Right lobe of liver (tissue), 6 donors: Measurements from ENCODE around the gene LYPLAL1. TPM values are rescaled to one million over a fixed set of nuclear protein-coding genes. Genes with fewer than 3 reads are reported as not detected.
"Not testable (repeated sequence)": the region's sequence is repeated elsewhere in the genome, so short reads cannot be mapped to it uniquely, and the experiment has no call there.

Source experiments
- ATAC-seq, 4 donors: fragments of 200-7000 bp; cut with Tn5 transposase; one replicate each; pipeline ENCODE4 v1.9.1; 2020; ENCODE audit warnings: mild to moderate bottlenecking in 4 of 4, moderate library complexity in 4 of 4
- DNase-seq, 3 donors: peaks; one replicate each; pipeline ENCODE4 v3.0.0-alpha.2; 2020
- H3K27ac ChIP-seq, 3 donors: fragments of 200-600 bp; one replicate each; pipeline ENCODE4 v1.8.0; 2022
- H3K27me3 ChIP-seq, 2 donors: fragments of 200-600 bp; one replicate each; pipeline ENCODE4 v1.8.0; 2022
- H3K36me3 ChIP-seq, 4 donors: fragments of 200-600 bp; sonication (generic) in 1 of 4; one replicate each; pipeline versions ENCODE4 v1.5.1 to v1.8.0; 2017 to 2022; ENCODE audit warnings: control low read depth in 1 of 4
- H3K4me1 ChIP-seq, 4 donors: fragments of 200-600 bp; sonication (generic) in 1 of 4; one replicate each; pipeline versions ENCODE4 v1.5.1 to v1.8.0; 2017 to 2022; ENCODE audit warnings: control low read depth in 1 of 4
- H3K4me3 ChIP-seq, 3 donors: fragments of 200-600 bp; one replicate each; pipeline ENCODE4 v1.8.0; 2022
- H3K9me3 ChIP-seq, 4 donors: fragments of 200-600 bp; sonication (generic) in 1 of 4; one replicate each; pipeline versions ENCODE4 v1.5.1 to v1.8.0; 2017 to 2022; ENCODE audit warnings: control low read depth in 1 of 4
- CTCF ChIP-seq, 4 donors: fragments of 200-600 bp in 3 of 4; fragments of 450-650 bp in 1 of 4; IDR thresholded peaks; one replicate each; pipeline versions ENCODE4 v1.5.1 to v1.8.0; 2016 to 2022; ENCODE audit warnings: antibody characterized with exemption in 4 of 4, mild to moderate bottlenecking in 2 of 4
- POLR2A ChIP-seq: fragments of 450-650 bp; IDR thresholded peaks from one replicate; pipeline ENCODE4 v1.6.1; 2017; ENCODE audit warnings: antibody characterized with exemption, mild to moderate bottlenecking
- WGBS: methylation state at CpG from one replicate; pipeline ENCODE4 v1.1.6; 2018; ENCODE audit warnings: low coverage, low lambda C conversion rate; ENCODE audit not compliant: insufficient coverage; ENCODE audit errors: missing lambda C conversion rate; 5-methylcytosine and 5-hydroxymethylcytosine counted together
- intact Hi-C, 2 donors: fragments of 100-400 bp; cut with DNase I; formaldehyde crosslinking; loops; one replicate each; pipeline versions ENCODE4 v1.11.2 to v1.14.1; 2022
- total RNA-seq, 6 experiments: library from RNA; depleted of rRNA in 2 of 6; stranded (reverse); fragments of >200 nt in 2 of 6; fragmentation: NEBNext Ultra II Directional in 3 of 6; extraction: Animal tissue kit (Norgen Biotek cat#: 25700) in 3 of 6; gene quantifications; one replicate each; pipeline versions ENCODE4 v1.1.0 to v1.2.4, GENCODE V29; 2016 to 2023
- donor health status: DM: no; HTN: yes; CAD: no.
- donor health status: DM: no; HTN: no; CAD: no.
- donor health status: DM: no; HTN: no; CAD: no.
- donor health status: DM: no; HTN: yes; CAD: no.
- donor health status: DM: no; HTN: yes; CAD: no.

LYPLAL1 gene
- total RNA-seq, 6 experiments from 2014 or later = 16.5 to 33.6 (median 22.2) TPM

DNA sequence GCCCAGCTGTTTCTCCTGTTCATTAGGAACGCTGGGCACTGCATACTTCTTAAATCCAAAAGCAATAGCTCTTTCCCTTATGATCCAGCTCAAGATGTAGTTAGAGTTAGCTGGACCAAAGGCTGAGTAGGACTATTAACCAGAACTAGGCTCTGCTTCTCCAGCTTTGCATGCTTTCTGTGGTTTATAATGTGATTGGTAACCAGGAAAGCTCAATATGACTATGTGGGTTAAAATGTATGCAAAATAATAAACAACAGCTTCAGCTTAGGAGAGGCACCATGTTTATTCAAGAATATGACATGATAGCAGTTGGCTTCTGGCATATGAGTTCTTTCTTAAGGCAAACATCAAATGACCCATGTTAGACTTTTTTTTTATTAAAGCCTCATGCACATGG, 73.8 kb downstream of the LYPLAL1 start:
- 91% methylated on average over 1 of the region's 1 CpG for WGBS
- no peak overlapping the region for H3K27ac ChIP-seq
- H3K4me1 ChIP-seq = no peaks in the 10 kb centered on the region
- no peak for ATAC-seq
- intact Hi-C loops = no loop called here
- H3K27me3 ChIP-seq = no peaks in the 10 kb centered on the region
- H3K36me3 ChIP-seq = no peaks in the 10 kb centered on the region
- no peak overlapping the region for H3K4me3 ChIP-seq
- TF ChIP-seq POLR2A (no peak), CTCF (IDR thresholded peaks at IDR 0.05) (no peak)
- no peaks in the 10 kb centered on the region for H3K9me3 ChIP-seq
- no peak for DNase-seq

DNA sequence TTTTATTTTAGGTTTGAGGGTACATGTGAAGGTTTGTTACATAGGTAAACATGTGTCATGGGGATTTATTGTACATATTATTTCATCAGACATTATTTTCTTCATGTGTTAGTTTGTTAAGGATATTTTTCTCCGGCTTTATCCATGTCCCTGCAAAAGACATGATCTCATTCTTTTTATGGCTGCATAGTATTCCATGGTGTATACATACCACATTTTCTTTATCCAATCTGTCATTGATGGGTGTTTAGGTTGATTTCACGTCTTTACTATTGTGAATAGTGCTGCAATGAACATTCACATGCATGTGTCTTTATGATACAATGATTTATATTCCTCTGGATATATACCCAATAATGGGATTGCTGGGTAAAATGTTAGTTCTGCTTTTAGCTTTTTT, 76.8 kb downstream of the LYPLAL1 start:
- WGBS = 81% methylated on average over 2 of the region's 2 CpGs
- H3K27me3 ChIP-seq, H3K36me3 ChIP-seq, H3K4me1 ChIP-seq, ATAC-seq, DNase-seq, intact Hi-C loops, H3K4me3 ChIP-seq, H3K27ac ChIP-seq, H3K9me3 ChIP-seq: not testable (repeated sequence)

- no peaks in the 10 kb centered on the region for H3K4me1 ChIP-seq
- H3K27me3 ChIP-seq = no peaks in the 10 kb centered on the region
- DNase-seq (no peak), ATAC-seq (no peak)
- no peaks in the 10 kb centered on the region for H3K36me3 ChIP-seq
- H3K27ac ChIP-seq = no peak overlapping the region
- H3K9me3 ChIP-seq = peaks cover 0 to 5% (median 0%) of the 10 kb centered on the region in 4 donors
- no peak overlapping the region for H3K4me3 ChIP-seq
- WGBS = 37% methylated on average over 2 of the region's 2 CpGs
- TF ChIP-seq CTCF (IDR thresholded peaks at IDR 0.05) = no peak
- TF ChIP-seq POLR2A = no peak
- intact Hi-C loops = no loop called here
Measured at GRCh38 chr1:219257751-219258150, 84.1 kb downstream of the LYPLAL1 start.

- intact Hi-C loops = no loop called here
- 49% methylated on average over 2 of the region's 2 CpGs for WGBS
- H3K4me1 ChIP-seq = no peaks in the 10 kb centered on the region
Measured at GRCh38 chr1:219261454-219261853, 87.8 kb downstream of the LYPLAL1 start.

More at GRCh38 chr1:219261454-219261853, 87.8 kb downstream of the LYPLAL1 start:
- H3K36me3 ChIP-seq = no peaks in the 10 kb centered on the region
- peaks cover 0 to 5% (median 0%) of the 10 kb centered on the region in 4 donors for H3K9me3 ChIP-seq
- ATAC-seq = no peak
- H3K27ac ChIP-seq = no peak overlapping the region
- TF ChIP-seq CTCF (IDR thresholded peaks at IDR 0.05) (no peak), POLR2A (no peak)
- H3K4me3 ChIP-seq = no peak overlapping the region
- no peak for DNase-seq
- no peaks in the 10 kb centered on the region for H3K27me3 ChIP-seq
